SJSA1 (cell line): Measurements from ENCODE around the gene RAB1B. TPM values are rescaled to one million over a fixed set of nuclear protein-coding genes. Genes with fewer than 3 reads are reported as not detected.
A peak's percentile ranks its signal among the peaks of the same experiment; 100 is the strongest.

Experiments
- DNase-seq, 2 experiments: peaks; one replicate each; pipeline ENCODE4 v3.0.0-alpha.2; 2015 to 2020; ENCODE audit warnings: low spot score in 2 of 2, low read depth in 1 of 2
- H3K27ac ChIP-seq: fragments of 250-450 bp; sonication (Bioruptor Pico); 2 replicates; pipeline ENCODE4 v1.5.1; 2020; ENCODE audit warnings: mild to moderate bottlenecking, moderate library complexity
- H3K27me3 ChIP-seq: fragments of 250-450 bp; sonication (Bioruptor Pico); replicated peaks from 2 replicates; pipeline ENCODE4 v1.5.1; 2020; ENCODE audit warnings: mild to moderate bottlenecking, moderate library complexity
- H3K36me3 ChIP-seq: fragments of 250-450 bp; sonication (Bioruptor Pico); 2 replicates; pipeline ENCODE4 v1.5.1; 2020; ENCODE audit warnings: mild to moderate bottlenecking
- H3K4me1 ChIP-seq: fragments of 250-450 bp; sonication (Bioruptor Pico); replicated peaks from 2 replicates; pipeline ENCODE4 v1.6.1; 2021; ENCODE audit warnings: mild to moderate bottlenecking
- H3K4me3 ChIP-seq: fragments of 250-450 bp; sonication (Bioruptor Pico); 2 replicates; pipeline ENCODE4 v1.5.1; 2020; ENCODE audit warnings: mild to moderate bottlenecking
- H3K9me3 ChIP-seq: fragments of 250-450 bp; sonication (Bioruptor Pico); replicated peaks from 2 replicates; pipeline ENCODE4 v1.5.1; 2020; ENCODE audit warnings: mild to moderate bottlenecking
- total RNA-seq: library from RNA; depleted of rRNA; stranded (reverse); fragments of >200 nt; shearing (Covaris generic); gene quantifications from 2 replicates; pipeline ENCODE4 v1.2.3, GENCODE V29; 2014; rRNA removed

Gene RAB1B
- total RNA-seq, result 290 and 334 TPM in 2 replicates

DNA sequence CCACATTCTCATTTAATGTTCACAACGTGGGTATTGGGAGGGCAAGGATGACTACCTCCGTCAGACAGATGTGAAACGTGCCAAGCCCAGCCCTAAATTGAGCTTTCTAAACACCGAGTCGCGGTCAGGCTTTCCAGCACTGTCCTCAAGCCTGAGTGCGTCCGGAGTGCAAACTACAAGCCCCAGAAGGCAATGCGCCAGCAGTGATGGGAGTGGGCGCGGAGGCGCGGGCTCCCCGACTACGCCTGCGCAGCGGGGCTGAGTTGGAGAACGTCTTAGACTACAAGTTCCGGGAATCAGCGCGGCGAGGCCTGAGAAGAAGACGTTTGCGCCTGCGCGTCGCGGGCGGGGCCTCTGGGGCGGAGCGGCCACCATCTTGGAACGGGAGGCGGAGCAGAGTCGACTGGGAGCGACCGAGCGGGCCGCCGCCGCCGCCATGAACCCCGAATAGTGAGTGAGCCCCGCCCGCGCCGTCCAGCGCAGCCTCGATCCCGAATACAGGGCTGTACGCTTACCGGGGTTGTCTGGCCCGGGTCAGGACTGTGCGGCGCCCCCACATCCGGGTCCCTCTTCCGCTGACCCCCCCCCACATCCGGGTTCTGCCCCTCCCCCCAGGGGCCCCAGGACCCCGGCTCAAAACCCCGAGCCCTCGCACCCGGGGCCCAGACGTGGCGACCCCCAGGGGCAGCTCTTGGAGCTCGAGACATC is at the start of gene RAB1B:
TSS of gene RAB1B (plus strand) at position 396 of the 708 bp plus-strand sequence. CDS start at position 437, 41 bp downstream.
- Histone ChIP-seq H3K4me1 (peaks cover 21% of the 10 kb centered on the region), H3K36me3 (peaks cover 76% of the 10 kb centered on the region), H3K4me3 (peak within 1 kb of the TSS; percentile 69), H3K9me3 (no peaks in the 10 kb centered on the region), H3K27ac (peak within 1 kb of the TSS; percentile 94), H3K27me3 (no peaks in the 10 kb centered on the region)
- peak; percentile 100 for DNase-seq

DNA sequence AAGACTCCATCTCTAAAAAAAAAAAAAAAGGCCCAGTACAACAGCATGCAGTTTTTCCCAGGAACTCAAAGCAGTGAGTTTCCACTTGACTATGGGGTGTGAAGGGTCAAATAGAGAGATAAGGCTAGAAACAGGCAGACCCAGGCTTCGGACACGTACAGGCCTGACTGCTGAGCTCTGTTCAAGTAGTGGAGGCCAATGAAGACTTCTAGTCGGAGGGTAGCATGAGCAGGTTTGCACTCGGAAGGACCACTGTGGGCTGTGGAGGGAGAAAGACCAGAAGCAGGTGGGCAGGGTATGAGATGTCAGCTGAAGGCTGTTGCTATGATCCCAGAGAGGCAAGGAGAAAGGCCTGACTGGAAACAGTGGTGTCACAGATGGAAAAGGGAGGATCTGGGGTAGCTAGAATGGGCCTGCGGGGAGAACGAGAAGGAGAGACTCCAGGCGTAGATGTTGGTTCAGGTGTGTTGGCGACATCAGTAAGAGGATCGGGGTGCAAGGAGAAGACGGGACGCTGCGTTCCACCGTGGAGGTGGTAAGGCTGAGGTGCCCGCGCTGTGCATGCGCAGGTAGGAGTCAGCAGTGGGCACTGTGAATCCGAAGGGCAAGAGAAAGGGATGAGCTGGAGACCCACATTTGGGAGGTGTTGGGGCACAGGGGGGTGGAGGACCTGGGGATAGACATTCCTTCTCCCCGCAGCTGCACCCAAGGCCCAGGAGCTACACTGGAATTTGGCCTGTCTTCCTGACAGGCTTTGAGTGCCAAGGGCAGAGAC is 49.4 kb upstream of the RAB1B start:
- no peaks in the 10 kb centered on the region for H3K27me3 ChIP-seq
- H3K4me3 ChIP-seq, result no peak overlapping the region
- H3K9me3 ChIP-seq, result no peaks in the 10 kb centered on the region
- DNase-seq, result no peak
- peaks cover 80% of the 10 kb centered on the region for H3K36me3 ChIP-seq
- peaks cover 4% of the 10 kb centered on the region; the same call in 1 of the 2 replicates for H3K4me1 ChIP-seq
- H3K27ac ChIP-seq, result no peak overlapping the region

DNA sequence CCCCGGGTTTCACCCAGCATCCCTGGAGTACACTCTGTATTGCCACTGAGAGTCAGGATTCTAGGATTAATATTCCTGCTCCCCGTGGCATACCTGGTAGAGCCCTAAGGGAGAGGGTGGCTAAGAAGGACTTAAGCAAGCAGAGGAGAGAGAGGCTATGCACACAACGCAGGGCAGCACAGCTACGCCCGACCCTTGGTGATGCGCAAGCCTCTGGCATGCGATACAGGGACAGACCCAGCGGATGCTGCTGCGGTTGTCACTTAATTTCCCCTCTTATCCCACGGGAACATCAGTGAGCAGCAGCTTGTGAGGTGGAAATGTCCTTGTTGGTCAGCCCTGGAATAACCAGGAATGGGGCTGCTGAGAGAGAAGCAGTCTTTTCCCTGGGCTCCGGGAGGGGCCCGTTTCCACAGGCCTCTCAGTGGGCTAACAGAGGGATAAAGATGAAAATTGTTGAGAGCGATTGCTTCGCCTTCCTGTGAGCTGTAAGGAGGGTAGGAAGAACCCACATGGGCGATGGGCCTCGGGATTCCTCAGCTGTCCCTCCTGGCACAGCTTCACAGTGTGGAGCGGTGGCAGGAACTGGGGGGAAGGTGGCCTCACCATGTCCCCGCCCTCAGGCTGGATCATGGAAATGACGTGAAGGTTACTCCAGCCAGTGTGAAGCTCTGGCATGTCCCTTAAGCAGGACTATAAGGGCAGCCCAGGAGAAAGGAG is 48.4 kb upstream of the RAB1B start:
- no peak overlapping the region for H3K4me3 ChIP-seq
- no peak for DNase-seq
- peaks cover 85% of the 10 kb centered on the region for H3K36me3 ChIP-seq
- H3K27me3 ChIP-seq, result no peaks in the 10 kb centered on the region
- peaks cover 4% of the 10 kb centered on the region; the same call in 1 of the 2 replicates for H3K4me1 ChIP-seq
- H3K27ac ChIP-seq, result no peak overlapping the region
- H3K9me3 ChIP-seq, result no peaks in the 10 kb centered on the region

- Histone ChIP-seq H3K36me3 (peaks cover 85% of the 10 kb centered on the region), H3K27ac (no peak overlapping the region), H3K27me3 (no peaks in the 10 kb centered on the region), H3K4me1 (peaks cover 4% of the 10 kb centered on the region; the same call in 1 of the 2 replicates), H3K4me3 (no peak overlapping the region), H3K9me3 (no peaks in the 10 kb centered on the region)
- no peak for DNase-seq
Observed at GRCh38 chr11:66220566-66220935, 47.9 kb upstream of the RAB1B start.

- Histone ChIP-seq H3K27ac (no peak overlapping the region), H3K4me1 (peaks cover 4% of the 10 kb centered on the region; the same call in 1 of the 2 replicates), H3K36me3 (peaks cover 88% of the 10 kb centered on the region), H3K9me3 (no peaks in the 10 kb centered on the region), H3K27me3 (no peaks in the 10 kb centered on the region), H3K4me3 (no peak overlapping the region)
- DNase-seq, result no peak
Observed at GRCh38 chr11:66221012-66221411, 47.4 kb upstream of the RAB1B start.

GRCh38 chr11:66221726-66222236 is 46.7 kb upstream of the RAB1B start:
- H3K36me3 ChIP-seq, result peaks cover 81% of the 10 kb centered on the region
- DNase-seq, result peak in 1 of 2 experiments; percentile 53

DNA sequence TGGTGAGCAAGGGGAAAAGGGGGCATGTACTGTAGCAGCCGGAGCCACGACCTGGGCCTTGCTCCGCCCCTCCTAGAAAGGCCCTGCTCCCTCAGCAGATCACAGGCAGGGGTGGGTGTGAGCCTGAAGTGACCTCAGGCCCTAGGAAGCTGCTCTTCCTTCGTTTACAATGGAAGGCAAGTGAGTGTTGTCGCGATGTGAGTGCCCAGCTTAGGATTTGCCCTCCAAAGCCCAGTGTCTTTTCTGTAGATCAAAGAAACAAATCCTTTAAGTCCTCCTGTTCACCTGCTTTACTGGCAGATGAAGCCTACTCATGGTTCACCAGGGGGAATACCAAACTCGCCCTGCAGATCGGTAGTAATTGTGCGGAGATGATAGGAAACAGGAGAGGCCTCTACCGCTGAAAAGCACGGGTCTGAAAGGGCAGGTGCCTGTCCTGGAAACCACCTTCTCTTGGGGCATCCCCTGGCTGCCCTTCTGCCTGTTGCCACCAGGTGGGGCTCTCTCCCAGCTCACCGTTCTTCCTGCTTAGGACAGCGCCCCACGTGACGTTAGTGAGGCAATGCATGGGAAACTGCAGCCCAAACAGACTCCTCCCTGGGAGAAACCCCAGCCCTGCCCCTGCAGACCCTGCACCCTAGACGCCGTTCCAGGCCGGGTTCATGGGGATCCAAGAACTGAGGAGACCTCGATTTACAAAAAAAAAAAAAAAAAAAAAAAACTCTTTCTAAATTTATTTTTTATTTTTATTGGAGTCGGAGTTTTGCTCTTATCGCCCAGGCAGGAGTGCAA is 45.9 kb upstream of the RAB1B start:
- peaks cover 81% of the 10 kb centered on the region for H3K36me3 ChIP-seq

More at GRCh38 chr11:66221726-66222236, 46.7 kb upstream of the RAB1B start:
- no peaks in the 10 kb centered on the region for H3K9me3 ChIP-seq
- H3K4me1 ChIP-seq, result peaks cover 4% of the 10 kb centered on the region; the same call in 1 of the 2 replicates
- no peaks in the 10 kb centered on the region for H3K27me3 ChIP-seq
- H3K4me3 ChIP-seq, result no peak overlapping the region
- H3K27ac ChIP-seq, result no peak overlapping the region

GRCh38 chr11:66224226-66224855 is 44.1 kb upstream of the RAB1B start:
- no peak overlapping the region for H3K4me3 ChIP-seq
- H3K27ac ChIP-seq, result no peak overlapping the region
- H3K36me3 ChIP-seq, result peaks cover 75% of the 10 kb centered on the region
- H3K9me3 ChIP-seq, result no peaks in the 10 kb centered on the region
- no peaks in the 10 kb centered on the region for H3K27me3 ChIP-seq
- DNase-seq, result no peak
- H3K4me1 ChIP-seq, result peaks cover 4% of the 10 kb centered on the region; the same call in 1 of the 2 replicates

More for the DNA sequence above, 45.9 kb upstream of the RAB1B start:
- H3K27ac ChIP-seq, result no peak overlapping the region
- DNase-seq, result peak; percentile 88 to 96
- no peaks in the 10 kb centered on the region for H3K9me3 ChIP-seq
- no peaks in the 10 kb centered on the region for H3K27me3 ChIP-seq
- no peak overlapping the region for H3K4me3 ChIP-seq
- peaks cover 4% of the 10 kb centered on the region; the same call in 1 of the 2 replicates for H3K4me1 ChIP-seq

- Histone ChIP-seq H3K4me1 (peaks cover 4% of the 10 kb centered on the region; the same call in 1 of the 2 replicates), H3K27me3 (no peaks in the 10 kb centered on the region), H3K27ac (no peak overlapping the region), H3K4me3 (no peak overlapping the region), H3K9me3 (no peaks in the 10 kb centered on the region), H3K36me3 (peaks cover 68% of the 10 kb centered on the region)
- no peak for DNase-seq
Observed at GRCh38 chr11:66225066-66225465, 43.4 kb upstream of the RAB1B start.

GRCh38 chr11:66226101-66226500 is 42.3 kb upstream of the RAB1B start:
- DNase-seq, result no peak
- H3K4me1 ChIP-seq, result peaks cover 4% of the 10 kb centered on the region; the same call in 1 of the 2 replicates

DNA sequence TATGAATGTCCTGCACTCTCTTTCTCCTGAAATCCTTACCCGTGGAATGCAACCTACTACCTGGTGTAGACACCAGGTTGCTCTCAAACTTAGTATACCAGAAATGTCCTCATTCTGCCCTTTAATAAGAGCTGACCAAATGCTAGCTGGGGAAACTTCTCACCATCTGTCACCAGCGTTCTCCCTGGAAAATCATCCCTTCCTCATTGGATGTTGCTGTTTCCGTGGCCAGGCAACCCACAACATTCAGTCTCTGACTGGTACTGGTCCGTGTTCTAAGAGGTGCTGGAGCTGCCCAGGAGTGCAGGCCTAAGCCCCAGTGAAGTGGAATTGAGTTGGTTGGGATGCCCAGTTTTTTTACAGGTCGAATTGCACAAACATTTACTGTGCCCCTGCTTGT is 40.7 kb upstream of the RAB1B start:
- H3K27ac ChIP-seq, result no peak overlapping the region
- H3K4me1 ChIP-seq, result no peaks in the 10 kb centered on the region
- H3K27me3 ChIP-seq, result no peaks in the 10 kb centered on the region
- H3K4me3 ChIP-seq, result no peak overlapping the region
- H3K36me3 ChIP-seq, result peaks cover 72% of the 10 kb centered on the region
- H3K9me3 ChIP-seq, result no peaks in the 10 kb centered on the region
- no peak for DNase-seq

More at GRCh38 chr11:66226101-66226500, 42.3 kb upstream of the RAB1B start:
- Histone ChIP-seq H3K27me3 (no peaks in the 10 kb centered on the region), H3K36me3 (peaks cover 68% of the 10 kb centered on the region), H3K9me3 (no peaks in the 10 kb centered on the region), H3K4me3 (no peak overlapping the region), H3K27ac (no peak overlapping the region)

GRCh38 chr11:66228521-66228920 is 39.9 kb upstream of the RAB1B start:
- Histone ChIP-seq H3K9me3 (no peaks in the 10 kb centered on the region), H3K4me3 (no peak overlapping the region), H3K27ac (no peak overlapping the region), H3K36me3 (peaks cover 78% of the 10 kb centered on the region), H3K27me3 (no peaks in the 10 kb centered on the region), H3K4me1 (no peaks in the 10 kb centered on the region)
- DNase-seq, result no peak
